ENCODE measurements around the gene TRAPPC3.
A peak's percentile ranks its signal among the peaks of the same experiment; 100 is the strongest.

Gene TRAPPC3

GRCh38 chr1:36149973-36150295, 648 bp upstream of the TRAPPC3 start:
- TF ChIP-seq, protein P1, sequence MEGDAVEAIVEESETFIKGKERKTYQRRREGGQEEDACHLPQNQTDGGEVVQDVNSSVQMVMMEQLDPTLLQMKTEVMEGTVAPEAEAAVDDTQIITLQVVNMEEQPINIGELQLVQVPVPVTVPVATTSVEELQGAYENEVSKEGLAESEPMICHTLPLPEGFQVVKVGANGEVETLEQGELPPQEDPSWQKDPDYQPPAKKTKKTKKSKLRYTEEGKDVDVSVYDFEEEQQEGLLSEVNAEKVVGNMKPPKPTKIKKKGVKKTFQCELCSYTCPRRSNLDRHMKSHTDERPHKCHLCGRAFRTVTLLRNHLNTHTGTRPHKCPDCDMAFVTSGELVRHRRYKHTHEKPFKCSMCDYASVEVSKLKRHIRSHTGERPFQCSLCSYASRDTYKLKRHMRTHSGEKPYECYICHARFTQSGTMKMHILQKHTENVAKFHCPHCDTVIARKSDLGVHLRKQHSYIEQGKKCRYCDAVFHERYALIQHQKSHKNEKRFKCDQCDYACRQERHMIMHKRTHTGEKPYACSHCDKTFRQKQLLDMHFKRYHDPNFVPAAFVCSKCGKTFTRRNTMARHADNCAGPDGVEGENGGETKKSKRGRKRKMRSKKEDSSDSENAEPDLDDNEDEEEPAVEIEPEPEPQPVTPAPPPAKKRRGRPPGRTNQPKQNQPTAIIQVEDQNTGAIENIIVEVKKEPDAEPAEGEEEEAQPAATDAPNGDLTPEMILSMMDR (conservative IDR thresholded peaks at IDR 0.05; ENCODE audit: low read depth, low read length) = no peak
- H3K4me3 ChIP-seq (ENCODE audit: low read depth, low read length) = no peak overlapping the region
- no peak for DNase-seq (ENCODE audit: low read depth)

DNA sequence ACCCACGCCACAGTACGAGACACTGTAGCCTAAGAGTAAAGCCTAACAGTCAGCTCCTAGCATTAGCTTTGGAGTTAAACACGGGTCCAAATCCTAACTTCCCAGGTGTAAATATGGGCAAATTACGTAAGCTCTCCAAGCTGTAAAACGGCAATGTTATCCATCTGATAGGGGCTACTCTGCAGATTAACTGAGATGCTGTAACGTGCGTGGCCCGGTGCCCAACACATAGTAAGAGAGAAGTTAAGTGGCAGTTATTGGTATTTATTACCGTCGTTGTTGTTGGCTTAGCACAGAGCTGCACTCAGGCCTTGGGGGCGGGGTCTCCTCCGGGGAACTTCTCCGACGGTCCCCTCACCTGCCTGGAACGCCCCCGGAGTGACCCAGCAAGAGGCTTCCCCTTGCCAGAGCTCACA, 457 bp downstream of the TRAPPC3 start:
- peak overlapping the region; percentile 92 for H3K4me3 ChIP-seq (ENCODE audit: low read depth, low read length)
- DNase-seq (ENCODE audit: low read depth) = no peak
- TF ChIP-seq, protein P1 (conservative IDR thresholded peaks at IDR 0.05; ENCODE audit: low read depth, low read length) = no peak

DNA sequence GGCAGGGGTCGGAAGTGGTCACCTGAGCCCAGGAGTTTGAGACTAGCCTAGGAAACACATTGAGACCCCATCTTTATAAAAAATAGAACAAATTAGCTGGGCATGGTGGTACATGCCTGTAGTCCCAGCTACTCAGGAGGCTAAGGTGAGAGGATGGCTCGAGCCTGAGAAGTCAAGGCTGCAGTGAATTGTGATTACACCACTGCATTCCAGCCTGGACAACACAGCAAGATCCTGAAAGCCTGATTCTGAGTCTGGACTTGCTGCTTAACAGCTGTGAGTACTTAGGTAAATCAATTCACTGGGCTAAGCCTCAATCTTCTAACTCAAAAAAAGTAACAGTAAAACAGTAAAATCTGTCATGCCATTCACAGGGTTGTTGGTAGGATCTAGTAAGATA, 4.9 kb downstream of the TRAPPC3 start:
- no peak for DNase-seq (ENCODE audit: low read depth)
- TF ChIP-seq, protein P1 (conservative IDR thresholded peaks at IDR 0.05; ENCODE audit: low read depth, low read length) = no peak
- no peak overlapping the region for H3K4me3 ChIP-seq (ENCODE audit: low read depth, low read length)

DNA sequence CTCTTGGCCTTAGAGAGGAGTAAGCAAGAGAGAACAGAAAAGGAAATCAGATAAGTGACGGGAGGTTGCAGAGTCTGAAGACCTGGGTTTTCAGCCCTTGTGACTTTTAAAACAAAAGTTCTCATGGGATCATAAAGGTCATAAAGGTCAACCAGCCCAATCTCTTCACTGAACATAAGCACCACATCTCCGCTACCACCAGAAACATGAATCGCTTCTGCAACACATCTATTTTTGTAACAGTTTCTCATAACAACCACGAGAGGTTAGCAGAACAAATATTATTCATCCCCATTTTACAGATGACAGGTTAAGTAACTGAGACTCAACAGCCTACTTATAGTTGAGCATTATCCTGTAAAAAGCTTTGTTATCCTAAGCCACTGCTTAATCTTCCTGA, 5.9 kb downstream of the TRAPPC3 start:
- no peak overlapping the region for H3K4me3 ChIP-seq (ENCODE audit: low read depth, low read length)
- TF ChIP-seq, protein P1 (conservative IDR thresholded peaks at IDR 0.05; ENCODE audit: low read depth, low read length) = no peak
- no peak for DNase-seq (ENCODE audit: low read depth)

- H3K4me3 ChIP-seq (ENCODE audit: low read depth, low read length) = no peak overlapping the region
- TF ChIP-seq, protein P1 (conservative IDR thresholded peaks at IDR 0.05; ENCODE audit: low read depth, low read length) = no peak
- no peak for DNase-seq (ENCODE audit: low read depth)
Observed at GRCh38 chr1:36142121-36142520, 7.2 kb downstream of the TRAPPC3 start.

DNA sequence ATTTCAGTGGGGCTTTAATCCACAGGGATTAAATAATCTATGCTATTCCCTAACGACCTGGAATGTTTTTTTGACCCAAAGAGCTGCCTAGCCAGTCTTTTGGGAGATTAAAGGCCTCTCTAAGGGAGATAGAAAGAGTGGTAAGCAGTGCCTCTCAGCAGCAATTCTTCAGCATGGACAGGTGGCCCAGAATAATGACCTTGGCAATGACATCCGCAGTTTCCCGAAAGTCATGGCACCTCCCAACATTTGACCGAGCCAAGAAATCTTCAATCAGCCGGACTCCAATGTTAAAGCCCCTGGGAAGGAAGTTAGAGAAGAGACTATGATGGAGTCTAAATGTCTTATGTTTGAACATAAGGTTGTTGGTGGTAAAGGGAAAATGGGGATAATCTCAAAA, 9.8 kb downstream of the TRAPPC3 start:
- DNase-seq (ENCODE audit: low read depth) = no peak
- H3K4me3 ChIP-seq (ENCODE audit: low read depth, low read length) = no peak overlapping the region
- TF ChIP-seq, protein P1 (conservative IDR thresholded peaks at IDR 0.05; ENCODE audit: low read depth, low read length) = no peak

DNA sequence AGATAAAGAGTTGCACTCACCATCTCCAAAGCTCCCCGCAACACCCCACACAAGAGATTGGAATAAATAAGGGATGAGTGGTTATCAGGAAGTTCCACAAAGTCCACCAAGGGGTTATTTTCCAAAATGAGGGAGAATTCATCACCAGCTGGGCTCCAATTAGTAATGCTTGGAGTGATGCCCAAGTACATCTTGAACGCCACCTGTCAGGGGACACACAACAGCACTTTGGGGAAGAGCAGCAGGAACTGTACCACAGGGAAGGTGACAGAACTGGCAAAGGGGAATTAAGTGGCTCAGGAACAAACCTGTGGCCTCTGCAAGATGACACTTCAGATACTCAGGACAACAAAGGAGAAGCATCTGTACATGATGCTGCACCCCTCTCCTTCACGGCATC, 11.5 kb downstream of the TRAPPC3 start:
- TF ChIP-seq, protein P1 (conservative IDR thresholded peaks at IDR 0.05; ENCODE audit: low read depth, low read length) = no peak
- DNase-seq (ENCODE audit: low read depth) = no peak
- no peak overlapping the region for H3K4me3 ChIP-seq (ENCODE audit: low read depth, low read length)
